GM12892 (cell line): Measurements from ENCODE around the gene PTX4.

Source experiments
- POLR2A ChIP-seq: IDR thresholded peaks from 2 replicates; pipeline ENCODE4 v1.6.1; 2011; ENCODE audit warnings: low read depth, low read length, control low read depth
- POLR2AphosphoS5 ChIP-seq: IDR thresholded peaks from 2 replicates; pipeline ENCODE4 v1.6.1; 2011; ENCODE audit warnings: low read depth, low read length, control low read depth

- TF ChIP-seq POLR2AphosphoS5 (no peak), POLR2A (no peak)
Measured at GRCh38 chr16:1525871-1526607, 37.3 kb upstream of the PTX4 start.
